Measurements from ENCODE around the gene IGFBP5. TPM values are rescaled to one million over a fixed set of nuclear protein-coding genes. Genes with fewer than 3 reads are reported as not detected.

The IGFBP5 gene
- total RNA-seq, 1 donor from 2014 or later = 73.9 TPM

GRCh38 chr2:216739035-216739434 is 43.7 kb upstream of the IGFBP5 start:
- no peaks in the 10 kb centered on the region for H3K9me3 Mint-ChIP-seq (ENCODE audit: low read depth)
- DNase-seq (ENCODE audit: low spot score, unreplicated experiment) = no peak
- H3K27ac Mint-ChIP-seq = no peak overlapping the region
- no peaks in the 10 kb centered on the region for H3K27me3 Mint-ChIP-seq
- no peaks in the 10 kb centered on the region for H3K36me3 Mint-ChIP-seq (ENCODE audit: insufficient read depth)
- no peak for TF ChIP-seq CTCF (IDR thresholded peaks at IDR 0.05; ENCODE audit: unreplicated experiment)
- H3K4me1 Mint-ChIP-seq (ENCODE audit: low read depth) = peaks cover 7% of the 10 kb centered on the region
- H3K4me3 Mint-ChIP-seq (ENCODE audit: low read depth) = no peak overlapping the region

DNA sequence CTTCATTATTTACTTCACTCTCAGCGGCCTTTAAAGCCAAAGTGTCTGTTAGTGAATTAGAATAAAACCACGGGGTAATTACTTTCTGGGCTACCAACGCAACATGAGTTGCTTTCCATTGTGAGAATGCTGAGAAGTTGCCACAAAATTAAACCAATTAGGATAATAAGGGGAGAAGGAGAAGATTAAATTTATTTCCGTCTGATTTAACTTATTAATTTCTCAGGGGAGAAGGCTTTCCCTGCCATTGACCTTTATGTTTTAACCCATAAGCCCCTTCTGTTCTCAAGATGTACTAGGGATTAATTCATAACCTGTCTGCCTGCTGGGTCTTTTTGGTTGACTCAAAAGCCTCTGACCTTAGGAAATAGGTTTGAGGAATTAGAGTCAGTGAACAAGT is 42.3 kb upstream of the IGFBP5 start:
- no peaks in the 10 kb centered on the region for H3K36me3 Mint-ChIP-seq (ENCODE audit: insufficient read depth)
- H3K9me3 Mint-ChIP-seq (ENCODE audit: low read depth) = no peaks in the 10 kb centered on the region
- H3K4me1 Mint-ChIP-seq (ENCODE audit: low read depth) = peaks cover 7% of the 10 kb centered on the region
- H3K4me3 Mint-ChIP-seq (ENCODE audit: low read depth) = no peak overlapping the region
- H3K27ac Mint-ChIP-seq = no peak overlapping the region
- no peak for TF ChIP-seq CTCF (IDR thresholded peaks at IDR 0.05; ENCODE audit: unreplicated experiment)
- H3K27me3 Mint-ChIP-seq = no peaks in the 10 kb centered on the region
- DNase-seq (ENCODE audit: low spot score, unreplicated experiment) = no peak

DNA sequence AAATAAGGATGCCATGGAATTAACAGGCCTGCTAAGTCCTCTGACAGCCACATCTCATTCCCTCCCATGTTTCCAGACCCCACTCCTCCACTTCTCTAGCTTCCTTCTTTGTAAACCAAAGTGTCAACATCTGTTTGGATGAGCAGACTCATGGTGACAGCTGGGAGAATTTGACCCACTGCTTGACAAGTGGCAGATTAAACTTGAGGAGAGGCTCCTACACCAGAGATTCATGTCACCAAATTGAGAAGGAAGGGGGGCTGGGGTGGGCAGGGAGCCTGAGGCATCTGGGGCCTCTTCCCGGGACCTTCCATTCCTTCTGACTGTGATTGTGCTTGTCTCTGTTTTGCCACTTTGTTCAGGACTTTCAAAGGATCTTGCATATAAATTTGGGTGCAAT is 41.0 kb upstream of the IGFBP5 start:
- DNase-seq (ENCODE audit: low spot score, unreplicated experiment) = no peak
- no peak for TF ChIP-seq CTCF (IDR thresholded peaks at IDR 0.05; ENCODE audit: unreplicated experiment)
- H3K36me3 Mint-ChIP-seq (ENCODE audit: insufficient read depth) = no peaks in the 10 kb centered on the region
- peaks cover 2% of the 10 kb centered on the region for H3K27me3 Mint-ChIP-seq
- peaks cover 7% of the 10 kb centered on the region for H3K4me1 Mint-ChIP-seq (ENCODE audit: low read depth)
- H3K27ac Mint-ChIP-seq = no peak overlapping the region
- H3K4me3 Mint-ChIP-seq (ENCODE audit: low read depth) = no peak overlapping the region
- H3K9me3 Mint-ChIP-seq (ENCODE audit: low read depth) = no peaks in the 10 kb centered on the region

DNA sequence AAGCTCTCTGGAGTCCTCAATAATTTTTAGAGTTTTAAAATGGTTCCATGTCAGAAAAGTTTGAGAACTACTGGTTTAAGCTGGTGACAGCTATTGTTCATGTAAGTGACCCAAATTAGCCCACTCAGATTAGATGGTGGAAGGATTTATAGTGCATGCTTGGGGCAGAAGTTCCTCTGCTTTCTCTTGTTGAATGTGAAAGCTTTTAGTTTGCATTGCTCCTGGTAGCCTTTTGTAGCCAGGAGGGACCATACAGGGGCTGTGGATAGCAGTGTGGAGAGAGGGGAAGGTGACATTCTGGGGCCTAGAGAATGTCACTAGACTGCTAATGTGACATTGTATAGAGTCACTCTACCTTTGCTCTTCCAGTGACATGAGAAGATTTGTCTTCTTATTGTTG is 40.3 kb upstream of the IGFBP5 start:
- no peak for TF ChIP-seq CTCF (IDR thresholded peaks at IDR 0.05; ENCODE audit: unreplicated experiment)
- H3K4me3 Mint-ChIP-seq (ENCODE audit: low read depth) = no peak overlapping the region
- peaks cover 3% of the 10 kb centered on the region for H3K27me3 Mint-ChIP-seq
- H3K9me3 Mint-ChIP-seq (ENCODE audit: low read depth) = no peaks in the 10 kb centered on the region
- peaks cover 2% of the 10 kb centered on the region for H3K4me1 Mint-ChIP-seq (ENCODE audit: low read depth)
- no peaks in the 10 kb centered on the region for H3K36me3 Mint-ChIP-seq (ENCODE audit: insufficient read depth)
- no peak overlapping the region for H3K27ac Mint-ChIP-seq
- DNase-seq (ENCODE audit: low spot score, unreplicated experiment) = no peak

- Mint-ChIP-seq H3K9me3 (ENCODE audit: low read depth) (no peaks in the 10 kb centered on the region), H3K4me3 (ENCODE audit: low read depth) (no peak overlapping the region), H3K36me3 (ENCODE audit: insufficient read depth) (no peaks in the 10 kb centered on the region), H3K27ac (no peak overlapping the region), H3K27me3 (peaks cover 3% of the 10 kb centered on the region), H3K4me1 (ENCODE audit: low read depth) (peaks cover 2% of the 10 kb centered on the region)
- TF ChIP-seq CTCF (IDR thresholded peaks at IDR 0.05; ENCODE audit: unreplicated experiment) = no peak
- DNase-seq (ENCODE audit: low spot score, unreplicated experiment) = no peak
Observed at GRCh38 chr2:216735086-216735485, 39.7 kb upstream of the IGFBP5 start.
